OCI-LY7 (cell line): ENCODE data around the gene FANCC. TPM values are rescaled to one million over a fixed set of nuclear protein-coding genes. Genes with fewer than 3 reads are reported as not detected.

Source experiments
- BruUV-seq: library from RNA; stranded (reverse); fragments of 400-500 nt; replicated peaks from 2 replicates; lab custom pipeline; 2021; lab: Mats Ljungman, UMichigan
- CTCF ChIA-PET: fragments of 300-600 bp; sonication (Branson Sonifier 250); formaldehyde crosslinking; loops from one replicate; lab custom pipeline; 2022; ENCODE audit warnings: antibody characterized with exemption; ENCODE audit not compliant: unreplicated experiment; lab: Charles Lee
- POLR2A ChIA-PET: fragments of 300-600 bp; sonication (Branson Sonifier 250); formaldehyde crosslinking; loops from one replicate; lab custom pipeline; 2022; ENCODE audit warnings: antibody characterized with exemption; lab: Charles Lee
- DNase-seq: peaks from one replicate; pipeline ENCODE4 v3.0.0-alpha.2; 2015; ENCODE audit warnings: low spot score
- H2AFZ ChIP-seq: fragments of 200-600 bp; sonication (generic), shearing (Covaris generic); 2 replicates; pipeline ENCODE4 v1.6.1; 2014; ENCODE audit warnings: mild to moderate bottlenecking, antibody characterized with exemption, low read length, moderate library complexity
- H3K27ac ChIP-seq: fragments of 200-600 bp; sonication (generic); 2 replicates; pipeline ENCODE4 v1.5.1; 2014; ENCODE audit warnings: mixed run types, low read depth, mild to moderate bottlenecking, moderate library complexity, low read length, inconsistent platforms; ENCODE audit not compliant: poor library complexity, severe bottlenecking
- H3K36me3 ChIP-seq: fragments of 200-600 bp; sonication (generic); 2 replicates; pipeline ENCODE4 v1.6.1; 2014; ENCODE audit warnings: mild to moderate bottlenecking, antibody characterized with exemption, low read length, moderate library complexity, mixed read lengths; ENCODE audit not compliant: insufficient read depth
- H3K4me1 ChIP-seq: fragments of 200-600 bp; sonication (generic); 2 replicates; pipeline ENCODE4 v1.5.1; 2014; ENCODE audit warnings: mild to moderate bottlenecking, low read length; ENCODE audit not compliant: insufficient read depth, poor library complexity, severe bottlenecking
- H3K4me2 ChIP-seq: fragments of 200-600 bp; sonication (generic); 2 replicates; pipeline ENCODE4 v1.6.1; 2014; ENCODE audit warnings: mild to moderate bottlenecking, low read length
- H3K4me3 ChIP-seq: fragments of 200-600 bp; sonication (generic); 2 replicates; pipeline ENCODE4 v1.5.1; 2014; ENCODE audit warnings: mild to moderate bottlenecking, low read depth, low read length; ENCODE audit not compliant: poor library complexity, severe bottlenecking
- H3K79me2 ChIP-seq: fragments of 200-600 bp; sonication (generic); 2 replicates; pipeline ENCODE4 v1.6.1; 2016; ENCODE audit warnings: low read depth, mild to moderate bottlenecking, low read length, moderate library complexity, mixed read lengths; ENCODE audit not compliant: insufficient read depth
- H3K9me2 ChIP-seq: fragments of 200-600 bp; sonication (generic); 2 replicates; pipeline ENCODE4 v1.6.1; 2016; ENCODE audit warnings: mild to moderate bottlenecking, low read length, mixed read lengths; ENCODE audit not compliant: insufficient read depth
- H3K9me3 ChIP-seq: fragments of 200-600 bp; sonication (generic); 2 replicates; pipeline ENCODE4 v1.6.1; 2014; ENCODE audit warnings: mild to moderate bottlenecking, mixed run types, low read length, mixed read lengths
- H4K20me1 ChIP-seq: fragments of 200-600 bp; sonication (generic); 2 replicates; pipeline ENCODE4 v1.6.1; 2014; ENCODE audit warnings: mild to moderate bottlenecking, antibody characterized with exemption, low read length, moderate library complexity, mixed read lengths; ENCODE audit not compliant: insufficient read depth
- CTCF ChIP-seq: fragments of 200-600 bp; sonication (generic); conservative IDR thresholded peaks from 2 replicates; pipeline ENCODE4 v1.5.1; 2014; ENCODE audit warnings: mild to moderate bottlenecking, antibody characterized with exemption, low read length, moderate library complexity, mixed read lengths
- EZH2phosphoT487 ChIP-seq: fragments of 200-600 bp; sonication (generic); IDR thresholded peaks from 2 replicates; pipeline ENCODE4 v1.6.1; 2018; ENCODE audit warnings: low read depth, borderline replicate concordance, mild to moderate bottlenecking, mixed run types, antibody characterized with exemption, low read length, moderate library complexity, mixed read lengths
- intact Hi-C: fragments of 100-400 bp; cut with micrococcal nuclease; formaldehyde crosslinking; loops from one replicate; pipeline ENCODE4 v1.10.0; 2022; ENCODE audit not compliant: unreplicated experiment
- total RNA-seq, 2 experiments: library from RNA; depleted of rRNA in 1 of 2; stranded (reverse); fragments of >200 nt in 1 of 2; shearing (Covaris generic) in 1 of 2; gene quantifications; 2 replicates each; pipeline ENCODE4 v1.2.3, GENCODE V29; 2014 to 2022

The FANCC gene
- total RNA-seq, 2 experiments from 2014 or later, result 13.9 to 28.7 TPM

GRCh38 chr9:95102572-95102971, 214.9 kb downstream of the FANCC start:
- TF ChIP-seq CTCF, result no peak
- TF ChIP-seq EZH2phosphoT487, result no peak
- Histone ChIP-seq H3K4me3 (no peak overlapping the region), H2AFZ (no peak overlapping the region), H4K20me1 (no peaks in the 10 kb centered on the region), H3K79me2 (no peaks in the 10 kb centered on the region), H3K4me1 (no peaks in the 10 kb centered on the region), H3K9me2 (no peaks in the 10 kb centered on the region), H3K4me2 (no peak overlapping the region), H3K9me3 (no peaks in the 10 kb centered on the region), H3K36me3 (peaks cover 5% of the 10 kb centered on the region), H3K27ac (no peak overlapping the region)
- CTCF ChIA-PET, result no interaction called here
- BruUV-seq, result no TSS peak
- no peak for DNase-seq
- POLR2A ChIA-PET, result interaction anchor here (0.6 kb wide), 1 partner anchor 834 kb away, joined by 3 read pairs; no protein-coding TSS in a partner anchor
- intact Hi-C loops, result no loop called here

GRCh38 chr9:95102001-95102433, 215.5 kb downstream of the FANCC start:
- intact Hi-C loops, result no loop called here
- TF ChIP-seq EZH2phosphoT487 (no peak), CTCF (no peak)

GRCh38 chr9:95101326-95101725, 216.2 kb downstream of the FANCC start:
- no peak overlapping the region for H3K4me2 ChIP-seq
- POLR2A ChIA-PET, result interaction anchor here (0.5 kb wide), 1 partner anchor 24 kb away, joined by 6 read pairs; no protein-coding TSS in a partner anchor
- no TSS peak for BruUV-seq

More at GRCh38 chr9:95102001-95102433, 215.5 kb downstream of the FANCC start:
- ChIA-PET POLR2A (no interaction called here), CTCF (no interaction called here)
- DNase-seq, result no peak
- no peak overlapping the region for H3K27ac ChIP-seq
- H3K4me1 ChIP-seq, result no peaks in the 10 kb centered on the region
- H4K20me1 ChIP-seq, result no peaks in the 10 kb centered on the region
- H3K79me2 ChIP-seq, result no peaks in the 10 kb centered on the region
- no peaks in the 10 kb centered on the region for H3K9me3 ChIP-seq
- no peak overlapping the region for H3K4me2 ChIP-seq
- H2AFZ ChIP-seq, result no peak overlapping the region
- peaks cover 5% of the 10 kb centered on the region; the same call in 1 of the 2 replicates for H3K36me3 ChIP-seq
- no peaks in the 10 kb centered on the region for H3K9me2 ChIP-seq
- H3K4me3 ChIP-seq, result no peak overlapping the region
- BruUV-seq, result no TSS peak

More at GRCh38 chr9:95101326-95101725, 216.2 kb downstream of the FANCC start:
- Histone ChIP-seq H4K20me1 (no peaks in the 10 kb centered on the region), H3K27ac (no peak overlapping the region), H2AFZ (no peak overlapping the region), H3K9me3 (no peaks in the 10 kb centered on the region), H3K79me2 (no peaks in the 10 kb centered on the region), H3K9me2 (no peaks in the 10 kb centered on the region), H3K4me3 (no peak overlapping the region), H3K4me1 (no peaks in the 10 kb centered on the region), H3K36me3 (peaks cover 1% of the 10 kb centered on the region; the same call in 1 of the 2 replicates)
- DNase-seq, result no peak
- intact Hi-C loops, result no loop called here
- CTCF ChIA-PET, result no interaction called here
- no peak for TF ChIP-seq CTCF
